GM18861 (cell line): Measurements from ENCODE around the gene ANKS1A.
"Not testable (repeated sequence)": the region's sequence is repeated elsewhere in the genome, so short reads cannot be mapped to it uniquely, and the experiment has no call there.

Experiments
- ATAC-seq: cut with Tn5 transposase; IDR thresholded peaks from one replicate; pipeline ENCODE4 v1.9.1; 2021; ENCODE audit not compliant: unreplicated experiment

Gene ANKS1A

GRCh38 chr6:34916348-34916967, 27.4 kb downstream of the ANKS1A start:
- ATAC-seq = no peak

GRCh38 chr6:34917626-34918285, 28.7 kb downstream of the ANKS1A start:
- ATAC-seq = no peak

GRCh38 chr6:34919651-34920050, 30.6 kb downstream of the ANKS1A start:
- no peak for ATAC-seq

- ATAC-seq = no peak
These were observed 31.0 kb downstream of the ANKS1A start for GRCh38 chr6:34920097-34920496.

GRCh38 chr6:34922177-34922663, 33.2 kb downstream of the ANKS1A start:
- ATAC-seq = no peak

GRCh38 chr6:34924831-34925625, 36.0 kb downstream of the ANKS1A start:
- no peak for ATAC-seq

GRCh38 chr6:34926655-34927054, 37.6 kb downstream of the ANKS1A start:
- ATAC-seq = no peak

- ATAC-seq = no peak
These were observed 39.2 kb downstream of the ANKS1A start for GRCh38 chr6:34928220-34928619.

GRCh38 chr6:34928695-34929094, 39.6 kb downstream of the ANKS1A start:
- no peak for ATAC-seq

GRCh38 chr6:34929241-34929978, 40.4 kb downstream of the ANKS1A start:
- no peak for ATAC-seq

- no peak for ATAC-seq
These were observed 41.2 kb downstream of the ANKS1A start for GRCh38 chr6:34930221-34930620.

- ATAC-seq = not testable (repeated sequence)
These were observed 43.1 kb downstream of the ANKS1A start for GRCh38 chr6:34932202-34932601.

GRCh38 chr6:34934516-34934915, 45.5 kb downstream of the ANKS1A start:
- ATAC-seq = no peak

- ATAC-seq = no peak
These were observed 49.2 kb downstream of the ANKS1A start for GRCh38 chr6:34938268-34938667.

- ATAC-seq = no peak
These were observed 51.0 kb downstream of the ANKS1A start for GRCh38 chr6:34940030-34940434.

- no peak for ATAC-seq
These were observed 52.4 kb downstream of the ANKS1A start for GRCh38 chr6:34941421-34941820.

- no peak for ATAC-seq
These were observed 56.3 kb downstream of the ANKS1A start for GRCh38 chr6:34945317-34945716.

GRCh38 chr6:34947561-34947960, 58.5 kb downstream of the ANKS1A start:
- no peak for ATAC-seq

GRCh38 chr6:34949636-34950035, 60.6 kb downstream of the ANKS1A start:
- ATAC-seq = no peak

- ATAC-seq = no peak
These were observed 61.8 kb downstream of the ANKS1A start for GRCh38 chr6:34950849-34951248.

- ATAC-seq = no peak
These were observed 62.7 kb downstream of the ANKS1A start for GRCh38 chr6:34951731-34952130.
